CD14-positive monocyte (primary cell): ENCODE measurements around the gene SPIRE1. TPM values are rescaled to one million over a fixed set of nuclear protein-coding genes. Genes with fewer than 3 reads are reported as not detected.

Experiments
- DNase-seq, 3 donors: peaks; one replicate each; pipeline ENCODE4 v3.0.0-alpha.2; 2011 to 2022
- H2AFZ ChIP-seq: 2 replicates; pipeline ENCODE4 v1.6.0; 2012; ENCODE audit warnings: mild to moderate bottlenecking, low read depth, low read length, inconsistent platforms; ENCODE audit not compliant: insufficient read depth, poor library complexity, severe bottlenecking
- H3K27ac ChIP-seq, 2 donors: 1 replicate in 1 of 2; 2 replicates in 1 of 2; pipeline ENCODE4 v1.5.1; 2012 to 2013; ENCODE audit warnings: low read length in 2 of 2, control low read depth in 1 of 2, inconsistent platforms in 1 of 2, low read depth in 1 of 2, mild to moderate bottlenecking in 1 of 2
- H3K27me3 ChIP-seq, 2 donors: one replicate each; pipeline versions ENCODE4 v1.6.0 to v1.6.1; 2011 to 2013; ENCODE audit warnings: low read length in 2 of 2; ENCODE audit not compliant: control insufficient read depth in 2 of 2, insufficient read depth in 2 of 2
- H3K36me3 ChIP-seq, 2 donors: replicated peaks in 1 of 2; 1 replicate in 1 of 2; 2 replicates in 1 of 2; pipeline versions ENCODE4 v1.5.1 to v1.6.1; 2012 to 2013; ENCODE audit warnings: low read length in 2 of 2, control low read depth in 1 of 2, inconsistent platforms in 1 of 2, mild to moderate bottlenecking in 1 of 2; ENCODE audit not compliant: insufficient read depth in 2 of 2, control insufficient read depth in 1 of 2
- H3K4me1 ChIP-seq, 2 donors: 1 replicate in 1 of 2; 2 replicates in 1 of 2; pipeline versions ENCODE4 v1.5.1 to v1.6.1; 2012 to 2013; ENCODE audit warnings: low read length in 2 of 2, control low read depth in 1 of 2, inconsistent platforms in 1 of 2, mild to moderate bottlenecking in 1 of 2, moderate library complexity in 1 of 2; ENCODE audit not compliant: insufficient read depth in 2 of 2, control insufficient read depth in 1 of 2
- H3K4me2 ChIP-seq: replicated peaks from 2 replicates; pipeline ENCODE3; 2012; ENCODE audit warnings: low read length, moderate library complexity, mild to moderate bottlenecking; ENCODE audit not compliant: poor library complexity, severe bottlenecking; ENCODE audit errors: extremely low read depth
- H3K4me3 ChIP-seq, 3 experiments: fragments of 200-600 bp in 1 of 3; sonication (generic) in 1 of 3; replicated peaks in 1 of 3; 1 replicate in 2 of 3; 2 replicates in 1 of 3; pipeline ENCODE4 v1.5.1; 2011 to 2013; ENCODE audit warnings: low read length in 3 of 3, mild to moderate bottlenecking in 3 of 3, control low read depth in 2 of 3, low read depth in 2 of 3, inconsistent platforms in 1 of 3, moderate library complexity in 1 of 3
- H3K79me2 ChIP-seq: 2 replicates; pipeline ENCODE4 v1.6.0; 2012; ENCODE audit warnings: mild to moderate bottlenecking, control low read depth, inconsistent platforms, low read length, moderate library complexity; ENCODE audit not compliant: insufficient read depth
- H3K9ac ChIP-seq: 2 replicates; pipeline ENCODE4 v1.6.0; 2017; ENCODE audit warnings: low read length, mild to moderate bottlenecking; ENCODE audit not compliant: insufficient read depth, poor library complexity, severe bottlenecking
- H3K9me3 ChIP-seq, 2 donors: replicated peaks in 1 of 2; 1 replicate in 1 of 2; 2 replicates in 1 of 2; pipeline versions ENCODE4 v1.5.1 to v1.6.1; 2012 to 2013; ENCODE audit warnings: low read length in 2 of 2, control low read depth in 1 of 2; ENCODE audit not compliant: control insufficient read depth in 1 of 2, insufficient read depth in 1 of 2
- H4K20me1 ChIP-seq: 2 replicates; pipeline ENCODE4 v1.6.0; 2012; ENCODE audit warnings: mild to moderate bottlenecking, low read length, control low read depth, moderate library complexity; ENCODE audit not compliant: insufficient read depth
- H3K27ac Mint-ChIP-seq, 7 donors: one replicate each; pipeline ENCODE4 v1.8.0; 2020; ENCODE audit warnings: mild to moderate bottlenecking in 7 of 7, mixed read lengths in 7 of 7, moderate library complexity in 6 of 7, inconsistent platforms in 2 of 7
- H3K27me3 Mint-ChIP-seq, 3 donors: one replicate each; pipeline ENCODE4 v1.8.0; 2021 to 2022; ENCODE audit warnings: low read depth in 3 of 3, mild to moderate bottlenecking in 3 of 3, mixed read lengths in 3 of 3, moderate library complexity in 3 of 3, inconsistent platforms in 1 of 3
- H3K36me3 Mint-ChIP-seq, 2 donors: one replicate each; pipeline ENCODE4 v1.8.0; 2020; ENCODE audit warnings: mixed read lengths in 2 of 2, inconsistent platforms in 1 of 2, mild to moderate bottlenecking in 1 of 2
- H3K4me1 Mint-ChIP-seq: one replicate; pipeline ENCODE4 v1.8.0; 2020; ENCODE audit warnings: mild to moderate bottlenecking, mixed read lengths
- H3K4me3 Mint-ChIP-seq, 2 donors: one replicate each; pipeline ENCODE4 v1.8.0; 2020; ENCODE audit warnings: mild to moderate bottlenecking in 2 of 2, mixed read lengths in 2 of 2, moderate library complexity in 1 of 2
- H3K9me3 Mint-ChIP-seq, 7 donors: one replicate each; pipeline ENCODE4 v1.8.0; 2020 to 2022; ENCODE audit warnings: mixed read lengths in 7 of 7, mild to moderate bottlenecking in 6 of 7, moderate library complexity in 6 of 7, inconsistent platforms in 2 of 7
- CTCF ChIP-seq: fragments of 200-600 bp; IDR thresholded peaks from one replicate; pipeline ENCODE4 v1.8.0; 2022; ENCODE audit warnings: antibody characterized with exemption, mild to moderate bottlenecking
- WGBS: methylation state at CpG from one replicate; pipeline ENCODE4 v1.1.5; 2013; ENCODE audit warnings: missing lambda C conversion rate; ENCODE audit not compliant: insufficient coverage; 5-methylcytosine and 5-hydroxymethylcytosine counted together
- intact Hi-C, 2 donors: fragments of 100-400 bp; cut with micrococcal nuclease; formaldehyde crosslinking; loops; one replicate each; pipeline versions ENCODE4 v1.15.0 to v1.15.1; 2023
- polyA plus RNA-seq, 3 donors: library from polyadenylated mRNA; depleted of rRNA in 1 of 3; unstranded in 2 of 3; stranded (reverse) in 1 of 3; fragments of 300-500 nt in 2 of 3; fragments of >200 nt in 1 of 3; fragmentation: Illumina TruSeq in 2 of 3; gene quantifications; 1 replicate in 2 of 3; 2 replicates in 1 of 3; pipeline ENCODE4 v1.2.3, GENCODE V29; 2012 to 2021

Gene SPIRE1
- polyA plus RNA-seq, 3 donors, result 1.7 to 1.9 (median 1.8) TPM

GRCh38 chr18:12638644-12639124 lies 19.2 kb downstream of the SPIRE1 start:
- H3K4me3 Mint-ChIP-seq, result no peak overlapping the region
- no peak overlapping the region for H3K27ac ChIP-seq
- H3K36me3 ChIP-seq, result no peaks in the 10 kb centered on the region
- TF ChIP-seq CTCF, result no peak
- no peaks in the 10 kb centered on the region for H3K79me2 ChIP-seq
- 60% methylated on average over 2 of the region's 3 CpGs for WGBS
- H3K27me3 Mint-ChIP-seq, result no peaks in the 10 kb centered on the region
- intact Hi-C loops, result no loop called here
- no peaks in the 10 kb centered on the region for H3K9me3 ChIP-seq
- H3K27me3 ChIP-seq, result no peaks in the 10 kb centered on the region
- H3K36me3 Mint-ChIP-seq, result no peaks in the 10 kb centered on the region
- peak overlapping the region in 2 of 7 donors; percentile 6 to 50 for H3K27ac Mint-ChIP-seq
- no peaks in the 10 kb centered on the region for H3K4me1 Mint-ChIP-seq
- DNase-seq, result no peak
- H3K4me3 ChIP-seq, result no peak overlapping the region
- no peak overlapping the region for H3K9ac ChIP-seq
- no peaks in the 10 kb centered on the region for H3K4me1 ChIP-seq
- H4K20me1 ChIP-seq, result no peaks in the 10 kb centered on the region
- no peak overlapping the region for H2AFZ ChIP-seq
- peaks cover 0 to 2% (median 0%) of the 10 kb centered on the region in 7 donors for H3K9me3 Mint-ChIP-seq
- H3K4me2 ChIP-seq, result no peak overlapping the region

- Histone ChIP-seq H3K9me3 (no peaks in the 10 kb centered on the region), H3K4me3 (no peak overlapping the region), H3K9ac (no peak overlapping the region), H4K20me1 (no peaks in the 10 kb centered on the region), H3K27ac (no peak overlapping the region), H3K79me2 (no peaks in the 10 kb centered on the region), H3K27me3 (no peaks in the 10 kb centered on the region), H3K4me1 (no peaks in the 10 kb centered on the region), H3K36me3 (no peaks in the 10 kb centered on the region), H3K4me2 (no peak overlapping the region), H2AFZ (no peak overlapping the region)
- peaks cover 0 to 2% of the 10 kb centered on the region in 2 donors for H3K36me3 Mint-ChIP-seq
- WGBS, result 67% methylated on average over 1 of the region's 4 CpGs
- intact Hi-C loops, result no loop called here
- TF ChIP-seq CTCF, result no peak
- no peak overlapping the region for H3K27ac Mint-ChIP-seq
- H3K27me3 Mint-ChIP-seq, result no peaks in the 10 kb centered on the region
- H3K4me3 Mint-ChIP-seq, result no peak overlapping the region
- no peak for DNase-seq
- H3K9me3 Mint-ChIP-seq, result peaks cover 0 to 2% (median 0%) of the 10 kb centered on the region in 7 donors
- H3K4me1 Mint-ChIP-seq, result no peaks in the 10 kb centered on the region
Observed at GRCh38 chr18:12637901-12638643, 19.8 kb downstream of the SPIRE1 start.
